Measurements from ENCODE around the gene ZFYVE21. TPM values are rescaled to one million over a fixed set of nuclear protein-coding genes. Genes with fewer than 3 reads are reported as not detected.

The ZFYVE21 gene
- total RNA-seq, 4 donors from 2014 or later, result 151 to 308 (median 224) TPM

DNA sequence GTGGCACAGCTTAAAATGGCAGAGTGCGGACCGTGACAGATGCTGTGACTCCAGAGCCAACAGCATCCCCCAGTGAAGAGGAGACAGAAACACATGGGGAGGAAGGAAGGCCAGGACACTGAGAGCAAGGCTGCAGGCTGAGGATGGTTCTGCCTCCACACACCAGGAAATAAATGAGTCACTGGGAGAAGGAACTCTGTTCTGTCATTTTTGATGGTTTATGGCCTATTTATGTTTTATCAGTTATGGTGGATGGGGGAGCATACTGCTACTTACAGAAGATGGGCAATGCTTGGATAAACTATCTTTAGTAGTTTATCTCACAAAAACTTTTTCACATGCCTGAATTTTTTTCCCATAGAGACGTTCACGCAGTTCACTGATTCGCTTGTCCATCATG lies 33.8 kb downstream of the ZFYVE21 start:
- Histone ChIP-seq H3K9me3 (no peaks in the 10 kb centered on the region), H3K27me3 (no peaks in the 10 kb centered on the region), H3K4me3 (no peak overlapping the region), H3K27ac (no peak overlapping the region), H3K36me3 (peaks cover 0 to 44% (median 0%) of the 10 kb centered on the region in 3 donors), H3K4me1 (no peaks in the 10 kb centered on the region)
- WGBS, 2 donors, result 84 to 92% methylated on average over 5 of the region's 5 CpGs
- DNase-seq (ENCODE audit: low spot score in 2 of 2), result no peak
- no peak for TF ChIP-seq POLR2A (IDR thresholded peaks at IDR 0.05)
- TF ChIP-seq, protein P1, sequence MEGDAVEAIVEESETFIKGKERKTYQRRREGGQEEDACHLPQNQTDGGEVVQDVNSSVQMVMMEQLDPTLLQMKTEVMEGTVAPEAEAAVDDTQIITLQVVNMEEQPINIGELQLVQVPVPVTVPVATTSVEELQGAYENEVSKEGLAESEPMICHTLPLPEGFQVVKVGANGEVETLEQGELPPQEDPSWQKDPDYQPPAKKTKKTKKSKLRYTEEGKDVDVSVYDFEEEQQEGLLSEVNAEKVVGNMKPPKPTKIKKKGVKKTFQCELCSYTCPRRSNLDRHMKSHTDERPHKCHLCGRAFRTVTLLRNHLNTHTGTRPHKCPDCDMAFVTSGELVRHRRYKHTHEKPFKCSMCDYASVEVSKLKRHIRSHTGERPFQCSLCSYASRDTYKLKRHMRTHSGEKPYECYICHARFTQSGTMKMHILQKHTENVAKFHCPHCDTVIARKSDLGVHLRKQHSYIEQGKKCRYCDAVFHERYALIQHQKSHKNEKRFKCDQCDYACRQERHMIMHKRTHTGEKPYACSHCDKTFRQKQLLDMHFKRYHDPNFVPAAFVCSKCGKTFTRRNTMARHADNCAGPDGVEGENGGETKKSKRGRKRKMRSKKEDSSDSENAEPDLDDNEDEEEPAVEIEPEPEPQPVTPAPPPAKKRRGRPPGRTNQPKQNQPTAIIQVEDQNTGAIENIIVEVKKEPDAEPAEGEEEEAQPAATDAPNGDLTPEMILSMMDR (IDR thresholded peaks at IDR 0.05), result no peak
- TF ChIP-seq EP300 (IDR thresholded peaks at IDR 0.05), result no peak

- H3K27me3 ChIP-seq, result no peaks in the 10 kb centered on the region
- WGBS, 2 donors, result 87% methylated on average over 5 of the region's 5 CpGs
Observed at GRCh38 chr14:103749860-103750259, 34.2 kb downstream of the ZFYVE21 start.

GRCh38 chr14:103753774-103754173 lies 38.2 kb downstream of the ZFYVE21 start:
- WGBS, 2 donors, result 80% methylated on average over 9 of the region's 9 CpGs
- H3K27me3 ChIP-seq, result no peaks in the 10 kb centered on the region
- no peaks in the 10 kb centered on the region for H3K4me1 ChIP-seq
- no peak overlapping the region for H3K4me3 ChIP-seq
- TF ChIP-seq, protein P1 (IDR thresholded peaks at IDR 0.05), result no peak
- no peak for TF ChIP-seq EP300 (IDR thresholded peaks at IDR 0.05)
- H3K36me3 ChIP-seq, result peaks cover 0 to 17% (median 0%) of the 10 kb centered on the region in 3 donors
- H3K27ac ChIP-seq, result no peak overlapping the region
- no peak for DNase-seq (ENCODE audit: low spot score in 2 of 2)
- H3K9me3 ChIP-seq, result no peaks in the 10 kb centered on the region

More at GRCh38 chr14:103749860-103750259, 34.2 kb downstream of the ZFYVE21 start:
- no peak for DNase-seq (ENCODE audit: low spot score in 2 of 2)
- Histone ChIP-seq H3K36me3 (peaks cover 0 to 44% (median 0%) of the 10 kb centered on the region in 3 donors), H3K9me3 (no peaks in the 10 kb centered on the region), H3K4me3 (no peak overlapping the region), H3K4me1 (no peaks in the 10 kb centered on the region), H3K27ac (no peak overlapping the region)
- TF ChIP-seq EP300 (IDR thresholded peaks at IDR 0.05) (no peak), POLR2A (IDR thresholded peaks at IDR 0.05) (no peak)
- TF ChIP-seq, protein P1 (IDR thresholded peaks at IDR 0.05), result peak in 1 of 5 experiments; percentile 17

DNA sequence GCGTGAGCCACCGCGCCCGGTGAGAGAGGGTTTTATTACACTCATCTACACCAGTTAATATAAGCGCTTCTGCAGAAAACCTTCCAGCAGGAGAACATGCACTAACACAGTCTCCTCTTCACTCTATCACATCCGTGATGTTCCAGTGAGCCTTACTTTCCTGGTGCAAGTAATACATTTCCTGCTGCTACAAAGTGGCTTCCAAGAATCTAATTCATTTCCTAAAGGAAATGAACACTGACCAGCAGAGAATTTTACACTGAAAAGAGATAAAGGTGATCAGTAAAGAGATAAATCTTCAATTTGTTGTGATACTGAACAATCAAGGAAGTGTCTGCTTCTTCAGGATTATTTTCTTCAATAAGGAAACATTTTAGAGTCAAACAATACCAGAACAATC lies 39.5 kb downstream of the ZFYVE21 start:
- no peak for DNase-seq (ENCODE audit: low spot score in 2 of 2)
- H3K27me3 ChIP-seq, result no peaks in the 10 kb centered on the region
- WGBS, 2 donors, result 88 to 89% methylated on average over 6 of the region's 6 CpGs
- H3K4me3 ChIP-seq, result no peak overlapping the region
- H3K4me1 ChIP-seq, result no peaks in the 10 kb centered on the region
- H3K36me3 ChIP-seq, result peaks cover 0 to 12% (median 0%) of the 10 kb centered on the region in 3 donors
- no peak for TF ChIP-seq POLR2A (IDR thresholded peaks at IDR 0.05)
- TF ChIP-seq EP300 (IDR thresholded peaks at IDR 0.05), result no peak
- TF ChIP-seq, protein P1 (IDR thresholded peaks at IDR 0.05), result no peak
- no peak overlapping the region for H3K27ac ChIP-seq
- no peaks in the 10 kb centered on the region for H3K9me3 ChIP-seq

- Histone ChIP-seq H3K27me3 (no peaks in the 10 kb centered on the region), H3K4me3 (no peak overlapping the region), H3K4me1 (no peaks in the 10 kb centered on the region), H3K27ac (no peak overlapping the region), H3K36me3 (no peaks in the 10 kb centered on the region), H3K9me3 (no peaks in the 10 kb centered on the region)
- no peak for DNase-seq (ENCODE audit: low spot score in 2 of 2)
- WGBS, 2 donors, result 89 to 90% methylated on average over 8 of the region's 8 CpGs
- TF ChIP-seq EP300 (IDR thresholded peaks at IDR 0.05) (no peak), POLR2A (IDR thresholded peaks at IDR 0.05) (no peak)
- TF ChIP-seq, protein P1 (IDR thresholded peaks at IDR 0.05), result no peak
Observed at GRCh38 chr14:103758059-103758776, 42.6 kb downstream of the ZFYVE21 start.
